Measurements from ENCODE around the gene AQP10.
"Not testable (repeated sequence)": the region's sequence is repeated elsewhere in the genome, so short reads cannot be mapped to it uniquely, and the experiment has no call there.

Gene AQP10

DNA sequence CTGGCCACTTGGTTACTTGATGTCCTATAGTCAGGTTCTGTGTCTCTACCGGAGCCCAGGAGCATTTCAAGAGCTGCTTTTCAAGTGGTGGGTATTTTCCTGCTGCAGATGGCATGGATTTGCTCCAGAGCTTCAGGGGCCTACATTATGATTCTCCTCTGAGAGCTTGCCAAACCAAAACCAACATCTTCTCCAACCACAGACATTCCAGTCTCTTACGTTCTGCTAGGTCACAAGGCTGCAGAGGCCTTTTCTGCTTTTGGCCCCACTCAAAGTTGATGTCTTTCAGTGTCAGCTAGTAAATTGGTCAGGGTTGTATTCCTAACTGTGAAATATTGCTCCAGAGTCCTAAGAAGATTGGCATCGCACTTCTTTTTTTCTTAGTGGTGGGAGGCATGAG is 14.7 kb upstream of the AQP10 start:
- DNase-seq (no peak), ATAC-seq (ENCODE audit: insufficient read depth, low read depth) (no peak)
- Histone ChIP-seq H3K9ac (ENCODE audit: low read depth, low read length) (no peak overlapping the region), H3K27ac (ENCODE audit: low read length) (no peak overlapping the region), H2AFZ (ENCODE audit: low read depth, low read length) (no peak overlapping the region), H3K4me2 (ENCODE audit: insufficient read depth, low read length) (no peak overlapping the region), H3K9me3 (ENCODE audit: insufficient read depth, low read length, severe bottlenecking) (no peaks in the 10 kb centered on the region), H3K4me1 (ENCODE audit: insufficient read depth, low read length) (no peaks in the 10 kb centered on the region), H3K4me3 (ENCODE audit: low read depth in 1 of 2, low read length in 2 of 2) (no peak overlapping the region), H3K36me3 (ENCODE audit: insufficient read depth, low read length) (no peaks in the 10 kb centered on the region), H4K20me1 (ENCODE audit: insufficient read depth, low read length) (no peaks in the 10 kb centered on the region), H3K27me3 (ENCODE audit: insufficient read depth, low read length, poor library complexity) (no peaks in the 10 kb centered on the region), H3K79me2 (ENCODE audit: insufficient read depth, low read length) (no peaks in the 10 kb centered on the region)
- TF ChIP-seq EZH2 (IDR thresholded peaks at IDR 0.05; ENCODE audit: borderline replicate concordance, low read depth, low read length, severe bottlenecking), result no peak
- TF ChIP-seq, protein P1, sequence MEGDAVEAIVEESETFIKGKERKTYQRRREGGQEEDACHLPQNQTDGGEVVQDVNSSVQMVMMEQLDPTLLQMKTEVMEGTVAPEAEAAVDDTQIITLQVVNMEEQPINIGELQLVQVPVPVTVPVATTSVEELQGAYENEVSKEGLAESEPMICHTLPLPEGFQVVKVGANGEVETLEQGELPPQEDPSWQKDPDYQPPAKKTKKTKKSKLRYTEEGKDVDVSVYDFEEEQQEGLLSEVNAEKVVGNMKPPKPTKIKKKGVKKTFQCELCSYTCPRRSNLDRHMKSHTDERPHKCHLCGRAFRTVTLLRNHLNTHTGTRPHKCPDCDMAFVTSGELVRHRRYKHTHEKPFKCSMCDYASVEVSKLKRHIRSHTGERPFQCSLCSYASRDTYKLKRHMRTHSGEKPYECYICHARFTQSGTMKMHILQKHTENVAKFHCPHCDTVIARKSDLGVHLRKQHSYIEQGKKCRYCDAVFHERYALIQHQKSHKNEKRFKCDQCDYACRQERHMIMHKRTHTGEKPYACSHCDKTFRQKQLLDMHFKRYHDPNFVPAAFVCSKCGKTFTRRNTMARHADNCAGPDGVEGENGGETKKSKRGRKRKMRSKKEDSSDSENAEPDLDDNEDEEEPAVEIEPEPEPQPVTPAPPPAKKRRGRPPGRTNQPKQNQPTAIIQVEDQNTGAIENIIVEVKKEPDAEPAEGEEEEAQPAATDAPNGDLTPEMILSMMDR (IDR thresholded peaks at IDR 0.05; ENCODE audit: borderline replicate concordance, extremely low read depth, low read length, poor library complexity, severe bottlenecking), result no peak

DNA sequence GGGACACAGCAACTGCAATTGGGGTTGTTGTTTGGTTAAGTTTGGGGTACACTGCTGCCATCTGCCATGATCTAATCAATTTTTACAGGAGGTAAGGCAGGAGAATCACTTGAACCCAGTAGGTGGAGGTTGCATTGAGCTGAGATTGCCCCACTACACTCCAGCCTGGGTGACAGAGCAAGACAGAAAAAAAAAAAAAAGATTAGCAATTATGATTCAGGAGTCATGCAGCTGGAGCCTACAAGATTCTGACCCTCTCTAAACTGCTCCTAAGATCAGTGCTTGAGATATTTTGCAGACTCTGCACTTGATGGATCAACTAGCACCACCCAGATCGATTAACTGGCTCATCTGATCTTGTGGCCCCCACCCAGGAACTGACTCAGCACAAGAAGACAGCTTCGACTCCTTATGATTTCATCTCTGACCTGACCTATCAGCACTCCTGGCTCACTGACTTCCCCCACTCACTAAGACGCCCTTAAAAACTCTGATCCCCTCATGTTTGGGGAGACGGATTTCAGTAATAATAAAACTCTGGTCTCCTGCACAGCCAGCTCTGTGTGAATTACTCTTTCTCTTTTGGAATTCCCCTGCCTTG is 13.1 kb upstream of the AQP10 start:
- H3K36me3 ChIP-seq (ENCODE audit: insufficient read depth, low read length); H3K9ac ChIP-seq (ENCODE audit: low read depth, low read length); H3K27ac ChIP-seq (ENCODE audit: low read length); H4K20me1 ChIP-seq (ENCODE audit: insufficient read depth, low read length); H3K79me2 ChIP-seq (ENCODE audit: insufficient read depth, low read length); H3K4me3 ChIP-seq (ENCODE audit: low read depth in 1 of 2, low read length in 2 of 2); H3K9me3 ChIP-seq (ENCODE audit: insufficient read depth, low read length, severe bottlenecking); H2AFZ ChIP-seq (ENCODE audit: low read depth, low read length); DNase-seq; ATAC-seq (ENCODE audit: insufficient read depth, low read depth); H3K4me1 ChIP-seq (ENCODE audit: insufficient read depth, low read length); H3K4me2 ChIP-seq (ENCODE audit: insufficient read depth, low read length); H3K27me3 ChIP-seq (ENCODE audit: insufficient read depth, low read length, poor library complexity): not testable (repeated sequence)

DNA sequence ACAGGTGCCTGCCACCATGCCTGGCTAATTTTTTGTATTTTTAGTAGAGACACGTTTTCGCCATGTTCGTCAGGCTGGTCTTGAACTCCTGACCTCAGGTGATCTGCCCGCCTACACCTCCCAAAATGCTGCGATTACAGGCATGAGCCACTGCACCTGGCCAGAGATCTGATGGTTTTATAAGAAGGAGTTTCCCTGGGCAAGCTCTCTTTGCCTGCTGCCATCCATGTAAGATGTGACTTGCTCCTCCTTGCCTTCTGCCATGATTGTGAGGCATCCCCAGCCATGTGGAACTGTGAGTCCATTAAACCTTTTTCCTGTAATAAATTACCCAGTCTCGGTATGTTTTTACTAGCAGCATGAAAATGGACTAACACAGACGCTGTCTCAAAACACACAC is 11.8 kb upstream of the AQP10 start:
- not testable (repeated sequence) for H3K79me2 ChIP-seq (ENCODE audit: insufficient read depth, low read length); H4K20me1 ChIP-seq (ENCODE audit: insufficient read depth, low read length); H3K27ac ChIP-seq (ENCODE audit: low read length); H3K4me1 ChIP-seq (ENCODE audit: insufficient read depth, low read length); H3K4me2 ChIP-seq (ENCODE audit: insufficient read depth, low read length); H3K27me3 ChIP-seq (ENCODE audit: insufficient read depth, low read length, poor library complexity); H3K4me3 ChIP-seq (ENCODE audit: low read depth in 1 of 2, low read length in 2 of 2); H3K36me3 ChIP-seq (ENCODE audit: insufficient read depth, low read length); H3K9ac ChIP-seq (ENCODE audit: low read depth, low read length); H2AFZ ChIP-seq (ENCODE audit: low read depth, low read length); ATAC-seq (ENCODE audit: insufficient read depth, low read depth); DNase-seq; H3K9me3 ChIP-seq (ENCODE audit: insufficient read depth, low read length, severe bottlenecking)

DNA sequence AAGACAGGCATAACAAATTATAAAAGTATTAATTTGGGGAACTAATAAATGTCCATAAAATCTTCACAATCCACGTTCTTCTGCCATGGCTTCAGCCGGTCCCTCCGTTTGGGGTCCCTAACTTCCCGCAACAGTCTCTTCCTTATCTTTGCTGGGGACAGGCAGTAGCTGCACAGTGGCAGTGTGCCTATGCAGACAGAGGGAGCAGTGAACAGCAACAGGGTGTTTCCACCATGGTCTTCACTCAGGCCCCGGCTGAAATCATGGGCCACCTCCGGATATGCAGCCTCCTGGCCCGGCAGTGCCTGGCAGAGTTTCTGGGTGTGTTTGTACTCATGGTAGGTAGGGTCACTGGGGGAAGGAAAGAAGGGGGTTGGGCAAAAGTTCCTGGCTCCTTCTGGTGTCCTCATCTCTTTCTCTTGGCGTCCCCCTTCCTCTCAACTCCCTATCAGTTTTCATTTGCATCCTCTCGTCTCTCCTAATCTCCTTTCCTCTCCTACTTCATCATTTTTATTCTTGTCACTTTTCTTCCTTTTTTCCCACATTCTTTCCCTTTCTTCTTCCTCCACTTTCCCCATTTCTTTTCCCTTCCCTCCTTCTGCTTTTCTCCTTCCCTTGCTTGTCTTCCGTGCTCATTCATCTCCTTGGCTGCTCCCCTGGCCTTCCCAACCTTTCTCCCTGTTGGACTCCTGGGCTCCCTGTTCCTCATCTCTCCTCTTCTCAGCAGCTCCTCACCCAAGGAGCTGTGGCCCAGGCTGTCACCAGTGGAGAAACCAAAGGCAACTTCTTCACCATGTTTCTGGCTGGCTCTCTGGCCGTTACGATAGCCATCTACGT is 8.4 kb upstream of the AQP10 start:
- H3K27me3 ChIP-seq (ENCODE audit: insufficient read depth, low read length, poor library complexity); H3K79me2 ChIP-seq (ENCODE audit: insufficient read depth, low read length); H2AFZ ChIP-seq (ENCODE audit: low read depth, low read length); H3K9ac ChIP-seq (ENCODE audit: low read depth, low read length); H3K4me2 ChIP-seq (ENCODE audit: insufficient read depth, low read length); DNase-seq; ATAC-seq (ENCODE audit: insufficient read depth, low read depth); H3K4me3 ChIP-seq (ENCODE audit: low read depth in 1 of 2, low read length in 2 of 2); H3K4me1 ChIP-seq (ENCODE audit: insufficient read depth, low read length); H4K20me1 ChIP-seq (ENCODE audit: insufficient read depth, low read length); H3K27ac ChIP-seq (ENCODE audit: low read length); H3K36me3 ChIP-seq (ENCODE audit: insufficient read depth, low read length): not testable (repeated sequence)
- peaks cover 11% of the 10 kb centered on the region for H3K9me3 ChIP-seq (ENCODE audit: insufficient read depth, low read length, severe bottlenecking)

DNA sequence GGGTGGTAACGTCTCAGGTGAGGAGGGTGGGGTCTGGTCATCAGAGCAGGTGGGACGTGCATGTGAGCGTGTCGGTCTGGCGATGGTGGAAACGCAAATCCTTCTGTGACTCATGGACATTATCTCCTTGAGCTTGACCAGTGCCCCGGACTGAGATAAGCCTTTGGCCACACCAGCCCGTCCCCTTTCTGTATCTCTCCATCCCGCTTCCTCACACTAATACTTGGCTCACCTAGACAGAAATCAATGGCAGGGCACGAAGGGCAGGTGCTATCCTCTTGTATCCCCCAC is 7.9 kb upstream of the AQP10 start:
- H3K27me3 ChIP-seq (ENCODE audit: insufficient read depth, low read length, poor library complexity), result no peaks in the 10 kb centered on the region

DNA sequence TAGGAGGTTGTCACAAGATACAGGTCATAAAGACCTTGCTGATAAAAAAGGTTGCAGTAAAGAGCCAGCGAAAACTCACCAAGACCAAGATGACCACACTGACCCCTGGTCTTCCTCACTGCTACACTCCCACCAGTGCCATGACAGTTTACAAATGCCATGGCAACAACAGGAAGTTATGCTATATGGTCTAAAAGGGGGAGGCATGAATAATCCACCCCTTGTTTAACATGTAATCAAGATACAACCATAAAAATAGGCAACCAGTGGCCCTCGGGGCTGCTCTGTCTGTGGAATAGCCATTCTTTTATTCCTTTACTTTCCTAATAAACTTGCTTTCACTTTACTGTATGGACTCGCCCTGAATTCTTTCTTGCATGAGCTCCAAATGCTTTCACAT is 6.7 kb upstream of the AQP10 start:
- ATAC-seq (ENCODE audit: insufficient read depth, low read depth); H3K9ac ChIP-seq (ENCODE audit: low read depth, low read length): not testable (repeated sequence)

More for the DNA sequence above, 7.9 kb upstream of the AQP10 start:
- H3K36me3 ChIP-seq (ENCODE audit: insufficient read depth, low read length), result no peaks in the 10 kb centered on the region
- H3K27ac ChIP-seq (ENCODE audit: low read length), result no peak overlapping the region
- no peak for TF ChIP-seq EZH2 (IDR thresholded peaks at IDR 0.05; ENCODE audit: borderline replicate concordance, low read depth, low read length, severe bottlenecking)
- TF ChIP-seq, protein P1 (IDR thresholded peaks at IDR 0.05; ENCODE audit: borderline replicate concordance, extremely low read depth, low read length, poor library complexity, severe bottlenecking), result no peak
- H4K20me1 ChIP-seq (ENCODE audit: insufficient read depth, low read length), result no peaks in the 10 kb centered on the region
- H3K4me2 ChIP-seq (ENCODE audit: insufficient read depth, low read length), result no peak overlapping the region
- no peaks in the 10 kb centered on the region for H3K79me2 ChIP-seq (ENCODE audit: insufficient read depth, low read length)
- DNase-seq (no peak), ATAC-seq (ENCODE audit: insufficient read depth, low read depth) (no peak)
- no peak overlapping the region for H3K9ac ChIP-seq (ENCODE audit: low read depth, low read length)
- peaks cover 12% of the 10 kb centered on the region for H3K9me3 ChIP-seq (ENCODE audit: insufficient read depth, low read length, severe bottlenecking)
- H3K4me1 ChIP-seq (ENCODE audit: insufficient read depth, low read length), result no peaks in the 10 kb centered on the region
- H3K4me3 ChIP-seq (ENCODE audit: low read depth in 1 of 2, low read length in 2 of 2), result no peak overlapping the region
- H2AFZ ChIP-seq (ENCODE audit: low read depth, low read length), result no peak overlapping the region

More for the DNA sequence above, 6.7 kb upstream of the AQP10 start:
- not testable (repeated sequence) for H3K4me1 ChIP-seq (ENCODE audit: insufficient read depth, low read length); H3K36me3 ChIP-seq (ENCODE audit: insufficient read depth, low read length); H3K27ac ChIP-seq (ENCODE audit: low read length); H3K4me3 ChIP-seq (ENCODE audit: low read depth in 1 of 2, low read length in 2 of 2); DNase-seq; H3K4me2 ChIP-seq (ENCODE audit: insufficient read depth, low read length); H4K20me1 ChIP-seq (ENCODE audit: insufficient read depth, low read length); H3K27me3 ChIP-seq (ENCODE audit: insufficient read depth, low read length, poor library complexity); H3K79me2 ChIP-seq (ENCODE audit: insufficient read depth, low read length); H2AFZ ChIP-seq (ENCODE audit: low read depth, low read length)
- H3K9me3 ChIP-seq (ENCODE audit: insufficient read depth, low read length, severe bottlenecking), result peaks cover 12% of the 10 kb centered on the region

Measured in DND-41 (cell line).